HG03175 (cell line): ENCODE measurements around the gene RAB17.

Experiments
- ATAC-seq: cut with Tn5 transposase; IDR thresholded peaks from one replicate; pipeline ENCODE4 v1.9.1; 2021; ENCODE audit warnings: mild to moderate bottlenecking, moderate library complexity; ENCODE audit not compliant: unreplicated experiment

Gene RAB17, protein sequence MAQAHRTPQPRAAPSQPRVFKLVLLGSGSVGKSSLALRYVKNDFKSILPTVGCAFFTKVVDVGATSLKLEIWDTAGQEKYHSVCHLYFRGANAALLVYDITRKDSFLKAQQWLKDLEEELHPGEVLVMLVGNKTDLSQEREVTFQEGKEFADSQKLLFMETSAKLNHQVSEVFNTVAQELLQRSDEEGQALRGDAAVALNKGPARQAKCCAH

DNA sequence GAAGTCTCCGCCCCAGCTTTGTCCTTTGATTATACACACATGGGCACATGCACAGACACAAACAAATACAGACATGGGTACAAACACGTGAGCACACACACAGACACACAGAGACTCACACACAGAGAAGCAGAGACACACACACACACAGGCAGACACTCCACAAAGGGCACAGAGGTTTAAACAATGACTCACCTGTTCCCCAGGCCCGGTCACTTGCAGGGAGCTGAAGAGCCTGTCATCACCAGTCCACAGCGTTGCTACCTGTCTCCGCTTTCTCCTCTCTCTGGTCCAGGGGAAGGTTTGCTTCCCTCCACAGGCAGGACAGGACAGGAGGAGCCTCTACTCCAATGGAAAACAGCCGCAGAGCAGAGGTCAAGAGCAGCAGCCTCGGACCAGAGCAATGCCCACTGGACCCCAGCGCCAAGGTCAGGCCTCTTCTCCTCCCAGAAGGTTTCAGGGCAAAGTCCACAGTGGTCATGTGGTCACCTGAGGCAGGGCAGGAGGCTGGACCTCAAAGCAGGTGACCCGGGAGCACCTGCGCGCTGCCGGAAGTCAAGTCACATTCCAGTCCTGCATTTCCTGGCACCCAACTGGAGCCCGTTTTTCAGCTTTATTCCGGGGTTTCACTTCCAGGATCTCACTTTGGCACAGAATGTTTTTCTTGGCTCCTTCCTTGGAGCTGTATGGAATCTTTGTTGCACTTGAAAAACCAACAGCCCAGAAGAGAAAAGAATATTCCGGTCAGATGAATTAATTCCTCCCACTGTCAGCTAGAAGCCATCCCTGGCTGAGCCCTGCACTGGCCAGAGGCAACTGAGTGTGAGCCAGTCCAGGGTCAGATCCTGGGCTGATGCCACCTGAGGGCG lies at the start of gene RAB17:
Gene RAB17, minus strand, starts transcription at position 463 of the 869 bp plus-strand sequence. CDS start 4,580 bp downstream, outside the sequence.
- ATAC-seq: no peak

DNA sequence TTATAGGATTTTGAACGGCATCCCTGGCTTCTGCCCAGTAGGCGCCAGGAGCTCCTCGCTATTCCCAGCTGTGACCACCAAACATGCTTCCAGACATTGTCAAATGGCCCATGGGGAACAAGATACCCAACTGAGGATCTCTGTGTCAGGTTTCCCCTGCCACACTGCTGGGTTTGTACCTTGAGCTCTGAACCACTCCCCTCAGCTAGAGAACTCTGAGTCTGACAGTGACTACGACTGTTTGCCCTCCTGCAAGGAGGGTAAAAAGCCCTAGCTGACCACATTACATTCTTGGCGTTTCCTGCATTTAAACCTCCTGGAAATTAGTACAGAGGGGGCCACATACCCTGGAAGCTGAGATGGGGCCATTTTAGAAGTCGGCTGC lies 49.3 kb upstream of the RAB17 start:
- no peak for ATAC-seq

DNA sequence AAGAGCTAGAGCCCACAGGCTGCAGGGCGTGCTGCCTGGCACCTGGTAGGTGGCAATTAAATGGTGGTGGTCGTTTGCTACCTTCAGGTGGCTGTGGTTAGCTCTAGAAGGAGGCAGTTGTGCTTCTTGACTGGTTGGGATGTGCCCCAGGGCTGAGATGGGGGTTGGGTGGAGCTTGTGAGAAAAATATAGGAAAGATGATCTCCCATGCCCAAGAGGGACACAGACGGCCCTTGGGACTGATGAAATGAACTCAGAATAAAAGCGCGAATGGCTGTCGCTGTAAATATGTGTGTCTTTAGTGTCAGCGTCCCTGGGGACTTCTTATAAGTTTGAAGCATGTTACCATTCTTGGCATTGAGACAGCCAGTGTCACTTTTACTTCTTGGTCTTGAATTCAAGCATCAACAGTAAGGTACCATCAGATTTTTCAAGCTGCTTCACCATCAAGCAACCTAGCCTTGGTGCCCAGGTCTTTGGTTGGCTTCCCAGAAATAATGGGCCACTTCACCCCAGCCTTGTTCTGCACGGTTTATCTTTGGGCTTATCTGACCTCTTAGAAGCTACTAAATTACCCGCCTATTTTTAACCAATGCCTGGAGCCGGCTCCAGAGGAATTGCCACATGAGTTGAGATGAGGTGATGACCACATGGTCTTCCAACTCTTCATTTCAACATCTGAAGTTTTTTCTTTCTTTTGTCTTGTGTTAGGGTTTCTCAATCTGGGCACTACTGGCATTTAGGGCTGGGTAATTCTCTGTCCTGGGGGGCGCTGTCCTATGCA lies 48.7 kb upstream of the RAB17 start:
- ATAC-seq: no peak

DNA sequence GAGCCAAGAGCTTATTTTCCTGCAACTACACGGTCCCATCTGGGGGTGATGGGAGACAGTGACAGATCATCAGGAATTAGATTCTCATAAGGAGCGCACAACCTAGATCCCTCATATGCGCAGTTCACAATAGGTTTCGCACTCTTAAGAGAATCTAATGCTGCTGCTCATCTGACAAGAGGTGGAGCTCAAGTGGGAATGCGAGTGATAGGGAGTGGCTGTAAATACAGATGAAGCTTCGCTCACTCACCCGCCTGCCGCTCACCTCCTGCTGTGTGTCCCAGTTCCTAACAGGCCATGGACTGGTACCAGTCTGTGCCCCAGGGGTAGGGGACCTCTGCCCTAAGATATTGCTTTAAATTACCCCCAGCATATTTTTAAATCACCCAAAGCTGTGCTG lies 47.6 kb upstream of the RAB17 start:
- ATAC-seq: no peak

DNA sequence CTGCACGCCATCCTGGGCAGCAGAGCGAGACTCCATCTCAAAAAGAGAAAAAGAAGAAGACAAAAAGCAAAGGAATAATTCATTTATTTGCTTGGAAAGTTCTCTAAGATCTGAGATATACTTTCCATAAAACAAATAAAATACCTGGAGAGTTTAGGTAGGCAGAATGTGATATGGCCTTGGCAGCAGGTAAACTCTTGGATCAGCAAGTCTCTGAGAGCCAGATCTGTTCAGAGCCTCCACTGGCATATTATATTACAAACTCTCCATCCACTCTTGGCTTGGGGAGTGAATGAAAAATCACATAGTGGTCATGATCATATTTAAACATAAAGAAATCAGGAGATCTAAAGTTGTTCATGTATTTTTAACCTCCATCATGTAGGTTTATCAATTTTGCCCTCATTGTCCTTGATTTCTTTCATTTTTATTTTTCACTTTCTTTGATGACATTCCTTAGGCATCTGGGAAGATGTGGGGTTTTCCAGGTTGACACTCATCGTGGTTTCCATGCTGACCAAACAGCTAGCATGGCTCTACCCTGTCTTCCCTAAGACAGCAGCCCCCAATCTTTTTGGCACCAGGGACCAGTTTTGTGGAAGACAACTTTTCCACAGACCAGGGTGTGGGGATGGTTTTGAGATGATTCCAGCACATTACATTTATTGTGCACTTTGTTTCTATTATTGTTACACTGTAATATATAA lies 47.0 kb upstream of the RAB17 start:
- no peak for ATAC-seq

DNA sequence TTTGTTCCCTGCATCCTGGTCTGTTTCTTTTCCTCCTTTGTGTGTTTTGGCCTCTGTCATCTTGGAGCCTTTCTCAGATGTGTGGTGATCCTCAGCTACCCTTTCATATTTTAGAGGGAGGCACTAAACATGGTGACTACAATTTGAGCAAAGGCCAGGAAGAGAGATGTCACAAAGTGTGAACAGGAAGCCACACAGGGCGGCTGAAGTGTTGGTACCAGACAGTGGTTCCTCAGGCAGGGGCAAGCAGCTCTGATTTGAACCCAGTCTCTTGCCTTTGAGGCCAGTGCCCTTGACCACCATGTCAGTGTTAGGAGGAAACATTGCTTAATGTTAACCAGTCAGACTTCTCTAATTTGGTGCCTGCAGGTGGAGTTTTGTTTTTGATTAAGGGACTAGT lies 46.0 kb upstream of the RAB17 start:
- ATAC-seq: no peak

DNA sequence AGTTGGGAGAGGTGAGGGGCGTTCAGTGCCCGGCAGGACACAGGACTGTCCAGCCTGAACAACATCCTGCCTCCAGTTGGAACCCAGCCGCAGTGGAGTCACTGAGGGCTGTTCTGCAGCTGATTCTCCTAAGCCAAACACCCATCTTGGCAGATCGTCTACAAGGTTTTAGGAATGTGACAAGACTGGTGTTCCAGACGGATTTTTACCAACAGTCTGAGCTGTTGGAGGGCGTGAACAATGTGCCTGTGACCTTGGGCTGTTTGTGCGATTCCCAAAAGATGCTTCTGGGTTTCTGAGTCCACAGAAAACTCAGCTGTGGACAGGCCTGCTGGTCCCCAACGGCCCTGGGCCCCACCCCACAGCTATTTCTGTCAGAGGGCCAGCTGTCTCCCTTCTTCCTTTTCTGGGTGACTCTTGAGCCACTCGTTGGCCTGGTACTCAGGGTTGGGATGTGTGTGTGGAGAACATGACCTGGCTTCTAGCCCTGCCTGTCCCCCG lies 42.6 kb upstream of the RAB17 start:
- no peak for ATAC-seq

DNA sequence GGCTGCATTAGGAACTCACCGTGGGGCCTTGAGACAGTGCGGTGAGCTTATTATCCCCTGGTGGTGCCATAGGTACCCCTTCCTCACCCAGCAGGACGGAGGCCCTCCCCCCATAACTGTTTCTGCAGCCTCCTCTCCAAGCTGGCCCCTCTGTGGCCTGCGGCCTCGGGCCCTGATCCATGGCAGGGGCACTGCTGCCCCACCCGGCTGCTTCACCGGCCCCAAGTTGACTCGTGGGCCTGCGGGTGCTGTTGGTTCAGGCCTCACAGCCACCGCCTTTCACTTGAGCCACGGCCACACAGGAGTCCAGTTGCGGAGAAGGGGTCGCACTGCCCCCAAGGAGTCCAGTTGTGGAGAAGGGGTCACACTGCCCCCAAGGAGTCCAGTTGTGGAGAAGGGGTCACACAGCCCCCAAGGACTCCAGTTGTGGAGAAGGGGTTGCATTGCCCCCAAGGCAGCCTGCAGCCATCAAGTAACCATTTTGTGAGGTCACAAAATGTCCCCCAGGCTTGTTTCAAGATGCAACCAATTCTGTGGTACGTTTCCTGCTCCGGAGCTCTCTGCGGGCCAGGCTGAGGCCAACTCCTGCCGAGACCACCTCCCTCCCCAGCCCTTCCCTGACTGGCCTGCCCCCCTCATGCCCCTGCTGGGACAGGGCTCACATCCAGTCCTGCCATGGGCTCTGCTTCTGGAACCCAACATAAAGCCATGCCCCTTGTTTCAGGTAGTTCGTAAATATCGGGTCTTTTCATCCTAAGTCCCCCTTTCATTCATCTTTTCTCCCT lies 41.5 kb upstream of the RAB17 start:
- no peak for ATAC-seq

DNA sequence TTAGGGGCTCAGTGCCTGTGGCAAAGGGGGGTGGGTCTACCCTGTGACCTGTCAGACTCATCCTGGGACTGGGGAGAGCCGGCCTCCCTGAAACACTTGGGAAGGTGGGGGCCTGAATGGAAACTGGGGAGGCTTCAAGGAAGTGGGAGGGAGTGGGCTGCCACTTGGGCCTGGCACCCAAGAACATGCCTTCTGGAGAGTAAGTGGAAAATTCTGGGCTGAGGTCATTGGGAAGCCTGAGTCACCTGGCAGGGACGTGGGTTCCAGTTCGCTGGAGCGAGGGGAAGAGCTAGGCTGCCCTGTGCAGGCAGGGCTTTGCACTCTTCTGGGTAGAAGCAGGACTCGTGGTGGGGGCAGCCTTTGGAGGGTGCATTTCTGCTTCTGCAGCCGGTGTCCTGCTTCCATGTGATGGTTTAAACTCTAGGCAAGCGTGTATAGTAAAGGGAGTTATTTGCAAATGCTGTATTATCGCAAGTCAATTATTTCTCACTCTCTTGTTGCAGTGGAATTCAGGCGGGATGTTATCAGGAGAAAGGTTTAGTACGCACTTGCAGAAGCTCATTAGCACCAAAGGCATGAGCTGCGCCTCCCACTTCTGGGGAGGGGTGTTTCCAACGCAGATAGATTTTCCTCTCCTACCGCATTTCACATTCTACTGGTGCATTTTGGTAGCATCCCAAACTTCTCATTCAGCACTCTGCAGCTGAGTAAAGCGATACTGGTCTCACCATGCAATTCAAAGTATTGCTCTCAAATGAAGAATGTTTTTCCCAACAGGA lies 40.7 kb upstream of the RAB17 start:
- ATAC-seq: no peak

DNA sequence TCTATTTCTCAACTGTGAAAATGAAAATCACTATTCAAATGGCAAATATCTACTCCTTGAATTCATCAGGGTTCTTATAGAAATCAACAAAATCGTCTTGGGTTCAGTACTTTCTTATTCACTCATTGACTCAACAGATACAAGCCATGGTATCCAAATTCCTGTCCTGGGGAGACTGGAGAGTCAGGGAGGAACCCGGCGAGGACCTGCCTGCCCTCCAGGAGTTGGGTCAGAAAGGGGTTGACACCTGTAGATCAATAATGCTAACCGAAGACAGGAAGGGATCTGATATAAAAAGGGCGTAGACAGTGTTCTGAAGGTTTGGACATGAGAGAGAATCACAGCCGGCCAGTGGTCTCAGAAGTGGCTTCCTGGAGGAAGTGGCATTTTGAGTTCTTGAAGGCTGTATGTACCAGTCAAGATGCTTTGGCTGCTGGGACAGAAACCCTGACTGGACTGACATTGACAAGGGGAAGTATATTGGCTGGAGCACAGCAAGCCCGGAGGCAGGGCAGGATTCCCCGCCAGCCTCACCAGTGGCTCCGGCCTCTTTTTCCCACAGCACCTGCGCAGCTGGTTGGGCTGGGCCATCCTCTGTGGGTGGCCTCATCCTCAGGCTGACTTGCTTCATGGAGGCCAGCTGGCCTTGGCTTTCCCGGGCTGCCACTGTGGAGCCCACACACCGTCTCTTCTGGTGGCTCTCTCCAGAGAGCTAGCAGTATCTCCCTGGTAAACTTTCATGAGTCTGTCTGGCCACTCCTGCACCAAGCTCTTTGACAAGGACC lies 39.9 kb upstream of the RAB17 start:
- ATAC-seq: no peak

DNA sequence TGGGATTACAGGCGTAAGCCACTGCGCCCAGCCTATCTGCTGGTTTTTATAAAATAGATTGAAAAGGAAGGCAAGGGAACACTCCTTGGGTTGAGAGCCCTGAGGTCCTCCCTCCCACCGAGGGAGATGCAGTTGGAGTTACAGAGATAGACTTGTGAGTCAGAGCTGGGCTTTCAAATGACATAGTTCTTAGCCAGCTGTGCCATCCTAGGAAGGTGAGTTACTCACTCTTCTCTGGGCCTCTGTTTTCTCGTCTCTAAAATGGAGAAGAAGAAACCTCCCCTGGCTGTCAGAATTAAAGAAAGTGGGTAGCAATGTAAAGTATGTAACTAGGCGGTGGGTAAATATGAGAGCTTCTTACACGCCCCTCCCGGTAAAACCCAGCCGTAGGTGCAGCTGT lies 39.2 kb upstream of the RAB17 start:
- ATAC-seq: no peak

DNA sequence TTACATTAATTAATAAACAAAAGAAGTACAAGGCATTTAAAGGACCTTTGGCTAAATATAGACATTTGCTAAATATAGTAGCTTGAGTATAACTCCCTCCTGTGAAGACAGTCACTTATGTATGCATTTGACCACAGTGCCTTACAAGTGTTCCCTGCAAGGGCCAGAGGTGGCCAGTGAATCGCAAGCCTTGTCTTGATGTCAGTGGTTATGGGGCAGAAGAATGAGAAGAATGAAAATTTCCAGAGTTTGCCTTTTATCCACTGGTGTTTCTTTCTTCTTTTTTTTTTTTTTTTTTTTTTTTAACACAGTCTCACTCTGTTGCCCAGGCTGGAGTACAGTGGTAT lies 38.6 kb upstream of the RAB17 start:
- ATAC-seq: no peak

DNA sequence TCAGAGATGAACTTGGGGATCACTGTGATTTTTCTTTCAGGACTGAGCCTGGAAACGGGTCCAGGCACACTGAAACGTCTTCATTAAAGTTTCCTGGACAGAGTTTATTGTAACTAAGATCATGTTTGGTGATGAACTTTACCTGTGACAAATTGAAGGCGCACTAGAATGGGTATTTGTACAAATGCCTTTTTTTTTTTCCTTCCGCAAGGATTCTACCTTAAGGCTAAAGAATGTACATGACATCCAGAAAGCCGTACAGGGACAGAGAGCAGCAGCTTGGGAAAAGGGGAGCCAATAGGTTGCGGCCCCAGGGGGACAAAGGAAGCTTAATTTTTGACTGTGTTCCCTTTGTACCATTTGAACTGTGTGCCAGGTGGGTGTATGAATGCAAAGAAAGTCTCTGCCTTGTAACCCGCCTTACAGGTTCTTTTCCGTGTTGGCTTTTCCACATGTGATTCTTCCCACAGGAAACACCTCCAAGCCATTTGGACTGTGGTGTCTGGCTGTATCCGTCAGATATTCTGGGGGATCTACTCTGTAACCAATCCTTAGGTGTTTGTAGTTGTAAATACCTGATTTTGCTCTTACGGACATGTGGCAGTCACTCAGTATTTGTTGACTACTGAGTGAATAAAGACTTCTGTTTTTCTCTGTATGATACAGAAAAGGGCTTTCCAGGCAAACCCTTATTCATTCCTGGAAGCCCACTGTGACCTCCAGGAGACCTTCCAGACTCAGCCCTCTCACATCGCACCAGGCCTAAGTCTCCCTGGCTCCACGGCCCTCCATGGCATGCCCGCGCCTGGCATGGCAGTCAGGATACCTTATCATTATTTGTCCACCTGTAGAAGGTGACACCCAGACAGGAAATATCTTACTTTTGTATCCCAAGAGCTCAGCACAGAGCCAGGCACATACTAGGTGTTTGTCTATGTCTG lies 38.0 kb upstream of the RAB17 start:
- ATAC-seq: no peak

DNA sequence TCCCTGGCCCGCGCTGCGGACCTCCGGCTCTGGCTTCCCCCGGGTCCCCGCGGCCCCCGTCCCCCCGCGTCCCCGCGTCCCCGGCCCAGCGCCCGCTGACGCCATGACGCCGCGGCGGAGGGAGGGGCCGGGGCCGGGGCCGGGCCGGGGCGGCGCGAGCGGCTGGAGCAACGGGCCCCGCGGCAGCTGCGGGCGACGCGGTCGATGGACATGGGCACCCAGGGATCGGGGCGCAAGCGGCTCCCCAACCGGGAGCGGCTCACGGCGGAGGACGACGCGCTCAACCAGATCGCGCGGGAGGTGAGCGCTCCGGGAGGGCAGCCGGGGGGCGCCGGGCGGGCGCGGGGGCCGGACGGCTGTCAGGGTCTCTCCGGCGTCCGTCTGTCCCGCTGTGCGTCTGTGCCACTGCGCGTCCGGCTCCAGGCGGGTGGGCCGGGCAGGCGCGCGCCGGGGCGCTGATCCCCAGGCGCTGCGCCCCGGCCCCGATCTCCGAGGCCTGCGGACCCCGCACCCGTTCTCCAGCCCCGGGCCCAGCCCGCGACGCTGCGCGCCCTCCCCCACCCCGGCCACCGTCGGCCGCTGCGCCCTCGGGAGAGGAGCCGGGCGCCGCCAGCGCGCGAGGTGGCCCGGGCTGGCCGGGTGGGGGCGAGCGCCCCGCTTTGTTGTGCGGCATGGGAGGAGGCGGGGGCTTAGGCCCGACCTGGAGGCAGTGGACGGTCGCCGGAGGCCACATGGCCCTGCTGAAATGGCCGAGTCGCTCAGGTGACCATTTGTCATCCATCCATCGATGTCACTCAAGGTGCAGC lies 37.1 kb upstream of the RAB17 start, which contains the start of gene LRRFIP1:
Gene LRRFIP1, plus strand, starts transcription at position 147 of the 806 bp plus-strand sequence. Its CDS starts 58 bp downstream, at position 205.
- ATAC-seq: no peak

DNA sequence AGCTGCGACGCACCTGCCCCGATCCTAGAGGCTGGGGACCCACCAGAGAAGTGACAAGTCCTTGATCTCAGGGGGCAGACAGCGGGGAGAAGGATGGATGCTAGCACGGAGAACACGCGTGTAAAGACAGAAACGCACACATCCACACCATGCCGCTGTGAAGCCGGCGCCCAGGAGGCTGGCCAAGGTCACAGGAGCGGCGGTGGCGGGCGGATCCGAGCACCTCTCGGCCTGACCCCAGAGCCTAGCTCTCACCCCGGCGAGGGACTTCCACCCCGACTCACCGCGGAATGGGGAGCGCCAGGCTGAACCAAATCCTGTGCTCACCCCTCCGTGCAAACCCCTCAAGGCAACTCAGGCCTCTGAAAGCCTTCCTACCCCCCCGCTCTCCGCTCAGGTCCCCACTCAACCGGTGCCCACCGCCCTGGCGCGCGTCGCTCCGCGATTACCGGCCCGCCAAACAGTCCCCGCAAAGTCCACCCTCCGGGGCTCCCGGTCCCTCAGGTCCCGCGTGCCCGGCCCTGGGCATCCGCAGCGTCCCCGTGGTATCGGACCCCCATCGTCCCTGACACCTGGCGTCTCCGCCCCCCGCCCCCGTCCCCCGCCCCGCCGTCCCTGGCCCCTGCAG lies 36.4 kb upstream of the RAB17 start:
- no peak for ATAC-seq

DNA sequence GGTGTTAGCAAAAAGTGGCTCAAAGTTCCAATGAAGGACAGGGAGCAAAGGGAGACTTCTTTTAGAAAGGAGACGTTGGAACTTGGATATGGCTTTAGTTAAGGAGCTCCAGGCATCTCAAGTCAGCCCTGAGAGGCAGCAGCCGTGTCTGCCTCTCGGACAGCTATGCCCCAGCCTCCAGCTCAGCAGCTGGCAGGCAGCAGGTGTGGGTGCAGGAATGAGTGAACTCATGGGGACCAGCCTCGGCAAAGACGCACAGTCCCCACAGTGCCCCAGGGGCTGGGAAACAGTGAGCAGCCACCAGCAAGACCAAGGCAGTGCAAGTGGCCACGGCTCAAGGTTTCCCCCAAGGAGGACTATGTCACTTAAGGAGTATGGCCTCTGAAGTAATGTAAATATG lies 35.2 kb upstream of the RAB17 start:
- ATAC-seq: no peak
